ENCODE data around the gene CYP27C1.

The CYP27C1 gene

GRCh38 chr2:127208313-127208712 is 11.8 kb downstream of the CYP27C1 start:
- no peak overlapping the region for H3K4me3 ChIP-seq (ENCODE audit: low read length)
- no peak for TF ChIP-seq ZNF274 (IDR thresholded peaks at IDR 0.05; ENCODE audit: low read depth, low read length)

DNA sequence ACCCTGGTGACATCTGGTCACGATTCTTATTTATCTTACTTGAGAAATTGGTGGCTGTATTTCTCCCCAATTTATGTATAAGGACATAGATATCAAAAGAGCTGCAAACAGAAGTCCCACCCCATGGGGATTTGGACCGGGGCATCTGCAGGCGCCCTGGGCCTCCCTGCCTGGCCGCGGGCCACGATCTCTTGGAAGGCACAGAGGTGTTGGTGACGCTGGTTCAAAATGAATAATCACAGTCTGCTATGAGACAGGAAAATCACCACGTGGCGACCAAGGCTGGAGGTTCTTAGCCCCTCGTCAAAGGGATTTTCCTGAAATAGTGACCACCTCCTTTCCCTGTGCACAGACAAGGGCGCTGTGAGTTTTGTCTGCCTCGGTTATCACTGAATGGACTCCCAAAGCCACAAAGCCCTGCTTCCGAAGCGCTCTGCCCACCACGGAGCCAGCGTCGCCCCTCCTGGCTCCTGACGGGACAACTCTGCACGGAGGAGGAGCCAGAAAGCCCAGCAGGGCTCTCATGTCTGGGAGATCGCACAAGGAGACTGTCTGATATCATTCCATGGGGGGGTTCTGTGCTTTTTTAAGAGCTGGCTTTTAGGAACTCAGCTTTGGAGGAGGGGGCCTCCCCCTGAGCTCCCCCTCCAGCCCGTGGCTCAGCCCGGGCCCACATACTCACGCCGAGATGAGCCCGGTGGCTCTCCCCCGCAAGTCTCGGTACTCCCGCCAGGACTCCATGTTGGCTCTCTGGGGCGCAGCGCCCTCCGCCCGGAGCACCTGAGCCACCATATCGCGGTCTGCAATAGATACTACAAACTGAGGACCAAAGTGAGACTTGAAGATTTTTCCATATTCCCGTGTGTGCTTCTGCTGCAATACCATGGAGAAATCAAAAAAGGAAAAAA is 14.6 kb downstream of the CYP27C1 start:
- TF ChIP-seq ZNF274 (IDR thresholded peaks at IDR 0.05; ENCODE audit: low read depth, low read length): no peak
- no peak overlapping the region for H3K4me3 ChIP-seq (ENCODE audit: low read length)

DNA sequence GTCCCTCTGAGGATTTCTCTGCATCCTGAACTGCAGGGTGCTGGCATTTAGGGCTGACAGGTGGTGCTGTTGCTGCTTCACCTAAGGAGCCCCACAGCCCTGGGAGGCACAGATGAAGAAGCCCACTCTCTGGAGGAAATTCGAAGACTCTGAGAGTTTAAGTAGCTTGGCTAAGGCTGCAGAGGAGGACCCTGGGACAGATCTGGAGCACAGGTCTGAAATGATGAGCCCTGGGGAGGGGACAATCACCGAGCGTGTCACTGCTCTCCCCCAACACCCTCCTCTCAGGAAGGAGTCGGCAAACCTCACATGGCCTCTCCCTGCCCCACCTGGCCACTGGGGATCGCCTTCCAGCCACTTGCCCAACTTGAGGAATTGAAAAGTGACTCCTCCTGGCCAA is 18.6 kb downstream of the CYP27C1 start:
- TF ChIP-seq ZNF274 (IDR thresholded peaks at IDR 0.05; ENCODE audit: low read depth, low read length): no peak
- H3K4me3 ChIP-seq (ENCODE audit: low read length): no peak overlapping the region

- no peak overlapping the region for H3K4me3 ChIP-seq (ENCODE audit: low read length)
- no peak for TF ChIP-seq ZNF274 (IDR thresholded peaks at IDR 0.05; ENCODE audit: low read depth, low read length)
These were observed 19.1 kb downstream of the CYP27C1 start for GRCh38 chr2:127200962-127201361.

GRCh38 chr2:127199223-127199622 is 20.9 kb downstream of the CYP27C1 start:
- no peak for TF ChIP-seq ZNF274 (IDR thresholded peaks at IDR 0.05; ENCODE audit: low read depth, low read length)
- no peak overlapping the region for H3K4me3 ChIP-seq (ENCODE audit: low read length)

DNA sequence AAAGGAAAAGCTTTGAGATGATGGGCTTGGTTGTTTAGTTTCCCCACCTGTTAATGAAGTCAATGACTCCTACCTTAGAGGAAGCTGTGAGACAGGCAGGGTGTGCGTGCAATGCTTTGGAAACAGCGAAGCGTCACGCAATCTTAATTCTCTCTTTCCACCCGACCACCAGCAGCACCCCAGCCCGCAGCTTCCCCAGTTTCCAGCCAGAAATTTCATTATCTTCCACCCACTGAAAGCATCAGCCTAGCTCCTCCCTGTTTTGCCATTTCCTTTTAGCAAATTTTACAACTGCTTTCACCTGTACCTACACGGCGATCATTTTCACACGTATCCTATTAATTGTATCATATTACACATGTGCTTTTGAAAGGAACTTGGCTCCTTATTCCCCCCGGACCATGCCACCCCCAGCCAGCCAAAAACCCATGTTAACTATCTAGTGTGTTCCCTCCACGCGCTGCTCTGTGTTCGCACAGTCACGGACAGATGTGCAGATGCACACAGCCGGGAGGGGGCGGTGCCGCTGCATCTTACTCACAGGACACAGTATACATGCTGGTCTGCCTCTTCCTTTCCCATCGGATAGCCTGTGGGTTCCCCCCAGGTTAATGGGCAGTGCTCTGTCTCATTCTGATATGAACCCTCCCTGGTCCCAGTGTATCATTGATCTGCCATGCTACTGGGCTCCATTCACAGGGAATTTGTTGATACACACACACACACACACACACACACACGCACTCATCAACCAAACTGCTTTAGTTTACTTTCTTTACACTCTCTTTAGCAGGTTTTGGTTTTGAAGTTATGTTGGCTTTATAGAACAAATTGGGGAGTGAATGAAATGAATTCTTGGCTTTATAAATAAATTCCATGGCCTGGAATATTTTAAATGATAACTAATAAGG is 22.4 kb downstream of the CYP27C1 start:
- TF ChIP-seq ZNF274 (IDR thresholded peaks at IDR 0.05; ENCODE audit: low read depth, low read length): no peak
- H3K4me3 ChIP-seq (ENCODE audit: low read length): peak overlapping the region; percentile 37; the same call in 1 of the 2 replicates

DNA sequence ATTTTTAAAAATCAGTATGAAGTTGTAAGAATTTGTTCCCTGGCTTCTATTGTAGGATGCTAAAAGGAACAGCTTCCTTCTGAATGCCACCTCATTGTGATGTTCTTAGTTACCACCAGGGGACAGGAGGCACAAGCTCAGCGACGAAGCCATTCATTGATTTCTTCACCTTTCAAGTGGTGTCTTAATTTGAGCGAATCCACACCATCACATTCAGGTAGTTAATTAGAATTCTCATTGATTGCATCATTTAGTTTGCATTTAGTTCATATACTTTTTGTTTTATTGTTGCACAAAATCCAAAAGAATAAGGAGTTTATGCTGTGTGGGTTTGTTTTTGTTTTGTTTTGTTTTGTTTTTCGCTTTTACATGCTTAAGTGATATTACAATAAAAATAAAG is 23.1 kb downstream of the CYP27C1 start:
- no peak overlapping the region for H3K4me3 ChIP-seq (ENCODE audit: low read length)
- no peak for TF ChIP-seq ZNF274 (IDR thresholded peaks at IDR 0.05; ENCODE audit: low read depth, low read length)

DNA sequence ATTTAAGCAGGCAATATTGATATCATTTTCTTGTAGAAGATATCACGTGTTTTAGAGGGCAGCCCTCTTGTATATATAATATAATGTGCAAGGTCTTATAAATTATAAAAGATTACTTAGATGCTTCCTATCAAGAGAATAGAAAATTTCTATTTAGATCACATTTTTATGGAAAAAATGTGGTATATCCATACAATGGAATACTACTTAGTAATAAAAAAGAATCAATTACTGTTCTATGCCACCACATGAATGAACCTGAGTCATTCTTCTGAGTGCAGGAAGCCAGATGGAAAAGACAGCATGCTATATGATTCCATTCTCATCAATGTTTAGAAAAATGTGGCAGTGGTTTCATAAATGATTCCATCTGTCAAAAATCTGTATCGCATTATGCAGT is 23.6 kb downstream of the CYP27C1 start:
- no peak overlapping the region for H3K4me3 ChIP-seq (ENCODE audit: low read length)
- no peak for TF ChIP-seq ZNF274 (IDR thresholded peaks at IDR 0.05; ENCODE audit: low read depth, low read length)

DNA sequence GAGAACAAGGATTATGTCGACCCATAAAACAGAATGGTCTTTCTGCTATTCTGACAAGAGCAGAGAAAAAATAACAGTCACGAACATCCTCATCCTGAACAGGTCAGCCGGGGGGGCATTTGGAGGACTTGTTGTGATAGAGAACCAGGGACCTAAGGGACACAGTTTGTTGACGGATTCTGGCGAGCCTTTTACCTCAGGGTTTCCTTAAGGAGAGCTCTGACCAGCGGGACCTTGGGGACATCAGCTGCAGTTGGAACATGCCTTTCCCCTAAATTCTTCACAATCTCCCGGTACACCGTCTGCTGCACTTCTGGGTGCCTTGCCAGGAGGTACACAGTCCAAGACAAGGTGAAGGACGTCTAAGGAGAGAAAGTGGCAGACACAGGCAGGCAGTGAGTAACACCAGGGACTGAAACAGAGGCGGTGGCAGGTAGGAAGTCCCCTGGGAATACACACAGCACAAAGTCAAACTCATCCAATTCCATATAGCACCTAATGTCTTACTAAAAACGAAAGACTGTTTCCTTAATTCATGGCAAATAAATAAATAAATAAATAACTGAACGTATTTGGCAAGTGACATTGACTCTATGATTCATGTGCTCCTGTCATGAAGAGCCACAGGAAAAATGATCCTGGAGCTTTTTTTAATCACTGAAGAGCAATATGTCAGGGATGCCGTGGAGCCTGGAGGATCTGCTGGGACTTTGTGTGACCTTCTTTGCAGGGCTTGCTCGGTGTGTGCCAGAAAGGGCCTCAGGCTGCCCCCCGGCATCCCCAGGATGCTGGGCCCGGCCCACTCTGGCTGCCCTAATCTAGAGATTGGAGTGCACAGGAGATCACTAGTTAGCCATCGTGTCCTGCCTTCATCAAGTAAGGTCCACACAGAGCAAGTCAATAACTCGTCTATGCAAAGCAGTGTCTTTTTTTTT is 24.7 kb downstream of the CYP27C1 start:
- H3K4me3 ChIP-seq (ENCODE audit: low read length): no peak overlapping the region
- TF ChIP-seq ZNF274 (IDR thresholded peaks at IDR 0.05; ENCODE audit: low read depth, low read length): no peak

DNA sequence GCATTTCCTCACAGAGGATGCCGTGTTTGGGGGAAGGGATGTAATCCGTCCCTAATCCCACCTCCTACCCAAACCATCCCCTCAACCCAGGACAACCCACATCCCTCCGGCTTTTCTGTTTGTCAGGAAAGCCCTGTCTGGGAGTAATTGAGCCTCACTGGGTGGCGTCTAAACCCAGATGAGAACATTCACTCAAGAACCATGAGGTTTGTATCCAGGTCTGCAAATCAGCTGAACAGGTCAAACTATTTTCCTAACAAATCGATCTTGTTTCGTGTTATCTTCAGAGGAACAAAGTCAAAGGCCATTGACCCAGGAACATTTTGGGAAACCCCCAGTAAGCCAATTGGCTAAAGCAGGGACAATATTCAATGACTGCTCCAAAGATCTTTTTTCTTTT is 25.7 kb downstream of the CYP27C1 start:
- no peak overlapping the region for H3K4me3 ChIP-seq (ENCODE audit: low read length)
- no peak for TF ChIP-seq ZNF274 (IDR thresholded peaks at IDR 0.05; ENCODE audit: low read depth, low read length)

DNA sequence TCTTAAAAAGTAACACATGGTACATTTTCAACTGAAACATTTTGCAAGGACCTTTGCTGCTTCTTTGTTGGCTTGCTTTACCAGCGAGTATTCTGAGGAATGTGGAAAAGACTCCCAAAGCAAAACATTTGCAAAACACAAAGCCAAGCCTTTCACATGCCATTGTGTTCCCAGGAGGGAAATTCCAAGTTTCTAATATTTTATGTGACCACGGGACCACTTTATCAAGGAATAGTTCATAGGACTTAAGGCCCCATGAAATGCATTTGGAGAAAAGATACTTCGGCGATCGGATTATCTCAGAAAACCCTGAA is 26.2 kb downstream of the CYP27C1 start:
- H3K4me3 ChIP-seq (ENCODE audit: low read length): no peak overlapping the region
- TF ChIP-seq ZNF274 (IDR thresholded peaks at IDR 0.05; ENCODE audit: low read depth, low read length): no peak

- TF ChIP-seq ZNF274 (IDR thresholded peaks at IDR 0.05; ENCODE audit: low read depth, low read length): no peak
- no peak overlapping the region for H3K4me3 ChIP-seq (ENCODE audit: low read length)
These were observed 26.7 kb downstream of the CYP27C1 start for GRCh38 chr2:127193164-127193966.
